SU-DHL-6 (cell line): ENCODE data around the gene PROS1.

ENCODE experiments used
- CTCF ChIP-seq: fragments of 200-600 bp; sonication (generic); IDR thresholded peaks from one replicate; pipeline ENCODE4 v1.5.1; 2017; ENCODE audit warnings: antibody characterized with exemption, mild to moderate bottlenecking, low read length, moderate library complexity; ENCODE audit not compliant: insufficient read depth, poor library complexity, severe bottlenecking
- EZH2phosphoT487 ChIP-seq: fragments of 200-600 bp; sonication (generic), shearing (Covaris generic); conservative IDR thresholded peaks from 2 replicates; pipeline ENCODE4 v1.6.1; 2018; ENCODE audit warnings: mild to moderate bottlenecking, antibody characterized with exemption, low read length, moderate library complexity, mixed read lengths

- TF ChIP-seq CTCF (no peak), EZH2phosphoT487 (no peak)
These were observed 66.6 kb downstream of the PROS1 start for GRCh38 chr3:93907132-93907531.
